B cell (primary cell): ENCODE data around the gene TRMO. TPM values are rescaled to one million over a fixed set of nuclear protein-coding genes. Genes with fewer than 3 reads are reported as not detected.

Experiments used
- ATAC-seq: fragments of 200-7000 bp; cut with Tn5 transposase; one replicate; pipeline ENCODE4 v1.10.0; 2021; ENCODE audit warnings: low read depth, mild to moderate bottlenecking, moderate number of reproducible peaks, moderate library complexity
- CTCF ChIA-PET: fragments of 350-600 bp; sonication (Branson Sonifier 250); formaldehyde crosslinking; loops from one replicate; lab custom pipeline; 2021; ENCODE audit warnings: antibody characterized with exemption, inconsistent platforms; lab: Charles Lee
- POLR2A ChIA-PET: fragments of 350-600 bp; sonication (Branson Sonifier 250); formaldehyde crosslinking; loops from one replicate; lab custom pipeline; 2021; ENCODE audit warnings: antibody characterized with exemption; lab: Charles Lee
- DNase-seq: peaks from one replicate; pipeline ENCODE4 v3.0.0; 2013
- H2AFZ ChIP-seq: 2 replicates; pipeline ENCODE4 v1.6.1; 2012; ENCODE audit warnings: mild to moderate bottlenecking, low read depth, low read length; ENCODE audit not compliant: insufficient read depth, poor library complexity, severe bottlenecking
- H3K27ac ChIP-seq, 2 donors: 1 replicate in 1 of 2; 2 replicates in 1 of 2; pipeline ENCODE4 v1.5.1; 2012 to 2013; ENCODE audit warnings: low read length in 2 of 2, mild to moderate bottlenecking in 2 of 2, moderate library complexity in 1 of 2
- H3K27me3 ChIP-seq, 4 experiments: fragments of 200-600 bp in 1 of 4; sonication (generic) in 1 of 4; replicated peaks in 1 of 4; 1 replicate in 2 of 4; 2 replicates in 2 of 4; pipeline versions ENCODE4 v1.6.1 to v1.7.0; 2013 to 2016; ENCODE audit warnings: low read length in 3 of 4, mild to moderate bottlenecking in 2 of 4, mixed read lengths in 1 of 4, moderate library complexity in 1 of 4; ENCODE audit not compliant: insufficient read depth in 4 of 4, control insufficient read depth in 3 of 4; ENCODE audit errors: control extremely low read depth in 1 of 4
- H3K36me3 ChIP-seq, 2 experiments: replicated peaks in 1 of 2; 1 replicate in 1 of 2; 2 replicates in 1 of 2; pipeline versions ENCODE4 v1.6.1 to v1.7.1; 2013; ENCODE audit warnings: low read length in 1 of 2; ENCODE audit not compliant: insufficient read depth in 2 of 2, control insufficient read depth in 1 of 2; ENCODE audit errors: control extremely low read depth in 1 of 2, extremely low read depth in 1 of 2
- H3K4me1 ChIP-seq, 2 donors: fragments of 200-600 bp in 1 of 2; sonication (generic) in 1 of 2; 1 replicate in 1 of 2; 2 replicates in 1 of 2; pipeline versions ENCODE4 v1.5.1 to v1.6.1; 2013 to 2017; ENCODE audit warnings: low read length in 2 of 2; ENCODE audit not compliant: control insufficient read depth in 2 of 2, insufficient read depth in 2 of 2
- H3K4me2 ChIP-seq: replicated peaks from 2 replicates; pipeline ENCODE3; 2012; ENCODE audit warnings: mild to moderate bottlenecking, low read depth, low read length; ENCODE audit not compliant: poor library complexity, severe bottlenecking
- H3K4me3 ChIP-seq, 5 experiments: fragments of 200-600 bp in 1 of 5; sonication (generic) in 1 of 5; 1 replicate in 3 of 5; 2 replicates in 2 of 5; pipeline versions ENCODE4 v1.5.1 to v1.7.0; 2011 to 2016; ENCODE audit warnings: low read length in 4 of 5, mild to moderate bottlenecking in 4 of 5, low read depth in 2 of 5, control low read depth in 1 of 5, moderate library complexity in 1 of 5; ENCODE audit not compliant: insufficient read depth in 1 of 5; ENCODE audit errors: control extremely low read depth in 1 of 5, extremely low read depth in 1 of 5
- H3K79me2 ChIP-seq: fragments of 200-600 bp; sonication (generic); one replicate; pipeline ENCODE4 v1.6.0; 2016; ENCODE audit warnings: low read length; ENCODE audit not compliant: control insufficient read depth, insufficient read depth
- H3K9ac ChIP-seq: fragments of 200-600 bp; sonication (generic); 2 replicates; pipeline ENCODE4 v1.6.1; 2017; ENCODE audit warnings: mild to moderate bottlenecking, low read length, moderate library complexity
- H3K9me3 ChIP-seq, 3 donors: one replicate each; pipeline versions ENCODE4 v1.6.1 to v1.7.1; 2013; ENCODE audit warnings: low read length in 2 of 3; ENCODE audit not compliant: control insufficient read depth in 2 of 3, insufficient read depth in 1 of 3; ENCODE audit errors: control extremely low read depth in 1 of 3
- H4K20me1 ChIP-seq: 2 replicates; pipeline ENCODE4 v1.6.0; 2012; ENCODE audit warnings: mild to moderate bottlenecking, low read length; ENCODE audit not compliant: insufficient read depth, control insufficient read depth, poor library complexity, severe bottlenecking
- H3K27ac Mint-ChIP-seq: one replicate; pipeline ENCODE4 v1.8.0; 2021; ENCODE audit warnings: mixed read lengths
- H3K27me3 Mint-ChIP-seq: one replicate; pipeline ENCODE4 v1.8.0; 2021; ENCODE audit warnings: mixed read lengths
- H3K4me1 Mint-ChIP-seq: one replicate; pipeline ENCODE4 v1.8.0; 2021; ENCODE audit warnings: mixed read lengths
- H3K4me3 Mint-ChIP-seq: one replicate; pipeline ENCODE4 v1.8.0; 2021; ENCODE audit warnings: mixed read lengths
- H3K9me3 Mint-ChIP-seq: one replicate; pipeline ENCODE4 v1.8.0; 2022; ENCODE audit warnings: mixed read lengths; ENCODE audit not compliant: insufficient read depth
- EZH2 ChIP-seq: IDR thresholded peaks from 2 replicates; pipeline ENCODE4 v1.6.1; 2012; ENCODE audit warnings: borderline replicate concordance, low read depth, mild to moderate bottlenecking, moderate library complexity, low read length; ENCODE audit not compliant: insufficient read depth, poor library complexity, severe bottlenecking
- WGBS: methylation state at CpG from one replicate; pipeline ENCODE4 v1.1.5; 2013; ENCODE audit warnings: missing lambda C conversion rate; ENCODE audit not compliant: insufficient coverage; 5-methylcytosine and 5-hydroxymethylcytosine counted together
- intact Hi-C: fragments of 100-400 bp; cut with micrococcal nuclease; formaldehyde crosslinking; loops from one replicate; pipeline ENCODE4 v1.10.0; 2022
- polyA plus RNA-seq: library from polyadenylated mRNA; depleted of rRNA; stranded (reverse); fragments of >200 nt; gene quantifications from 2 replicates; pipeline ENCODE4 v1.2.3, GENCODE V29; 2012
- total RNA-seq, 2 donors: library from RNA; stranded (reverse); fragments of 120-200 nt in 1 of 2; gene quantifications; 1 replicate in 1 of 2; 2 replicates in 1 of 2; pipeline versions ENCODE4 v1.2.3 to v1.2.4, GENCODE V29; 2013 to 2022
- TF ChIP-seq, protein P1 (sequence below): fragments of 200-600 bp; IDR thresholded peaks from one replicate; pipeline ENCODE4 v1.8.0; 2022; ENCODE audit warnings: antibody characterized with exemption, mild to moderate bottlenecking

Gene TRMO
- total and polyA plus RNA-seq, 2 donors (not counting 1 experiment from before 2014, with no cell fraction given), result 16.9 to 42.3 TPM

DNA sequence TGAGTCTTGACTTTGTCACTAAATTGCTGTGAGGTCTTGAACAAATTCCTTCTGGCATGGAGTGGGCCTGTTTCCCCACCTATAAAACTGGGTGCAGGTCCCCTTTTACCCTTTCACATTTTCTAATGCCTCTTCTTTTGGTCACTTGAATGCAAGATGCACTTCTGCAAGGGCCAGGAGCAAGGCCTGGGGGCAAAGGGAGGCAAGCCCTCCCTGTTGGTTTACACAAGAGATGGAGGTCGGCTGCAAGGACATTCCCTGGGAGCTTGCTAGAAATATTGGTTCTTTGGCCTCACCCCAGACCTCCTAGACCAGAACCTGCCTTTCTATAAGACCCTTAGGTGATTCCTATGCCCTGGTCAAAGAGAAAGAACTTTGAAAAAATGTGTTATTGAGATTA, 63.5 kb downstream of the TRMO start:
- Mint-ChIP-seq H3K27me3 (peaks cover 71% of the 10 kb centered on the region), H3K4me3 (no peak overlapping the region), H3K27ac (no peak overlapping the region), H3K9me3 (no peaks in the 10 kb centered on the region), H3K4me1 (peaks cover 7% of the 10 kb centered on the region)
- H3K79me2 ChIP-seq, result no peaks in the 10 kb centered on the region
- ChIA-PET POLR2A (no interaction called here), CTCF (interaction anchor here (0.9 to 1.0 kb wide), 2 partner anchors 35 to 406 kb away, joined by 3 read pairs; no protein-coding TSS in a partner anchor)
- no peak for ATAC-seq
- H4K20me1 ChIP-seq, result no peaks in the 10 kb centered on the region
- H3K9ac ChIP-seq, result no peak overlapping the region
- DNase-seq, result no peak
- no peak overlapping the region for H3K4me2 ChIP-seq
- intact Hi-C loops, result no loop called here
- peaks cover 0 to 49% (median 10%) of the 10 kb centered on the region in 3 donors for H3K9me3 ChIP-seq
- H3K27me3 ChIP-seq, result peaks cover 0 to 77% (median 63%) of the 10 kb centered on the region in 4 experiments
- no peak overlapping the region for H3K27ac ChIP-seq
- H3K4me1 ChIP-seq, result peaks cover 13 to 33% of the 10 kb centered on the region in 2 donors
- TF ChIP-seq EZH2, result no peak
- TF ChIP-seq, protein P1, sequence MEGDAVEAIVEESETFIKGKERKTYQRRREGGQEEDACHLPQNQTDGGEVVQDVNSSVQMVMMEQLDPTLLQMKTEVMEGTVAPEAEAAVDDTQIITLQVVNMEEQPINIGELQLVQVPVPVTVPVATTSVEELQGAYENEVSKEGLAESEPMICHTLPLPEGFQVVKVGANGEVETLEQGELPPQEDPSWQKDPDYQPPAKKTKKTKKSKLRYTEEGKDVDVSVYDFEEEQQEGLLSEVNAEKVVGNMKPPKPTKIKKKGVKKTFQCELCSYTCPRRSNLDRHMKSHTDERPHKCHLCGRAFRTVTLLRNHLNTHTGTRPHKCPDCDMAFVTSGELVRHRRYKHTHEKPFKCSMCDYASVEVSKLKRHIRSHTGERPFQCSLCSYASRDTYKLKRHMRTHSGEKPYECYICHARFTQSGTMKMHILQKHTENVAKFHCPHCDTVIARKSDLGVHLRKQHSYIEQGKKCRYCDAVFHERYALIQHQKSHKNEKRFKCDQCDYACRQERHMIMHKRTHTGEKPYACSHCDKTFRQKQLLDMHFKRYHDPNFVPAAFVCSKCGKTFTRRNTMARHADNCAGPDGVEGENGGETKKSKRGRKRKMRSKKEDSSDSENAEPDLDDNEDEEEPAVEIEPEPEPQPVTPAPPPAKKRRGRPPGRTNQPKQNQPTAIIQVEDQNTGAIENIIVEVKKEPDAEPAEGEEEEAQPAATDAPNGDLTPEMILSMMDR, result no peak
- H3K4me3 ChIP-seq, result no peak overlapping the region
- H3K36me3 ChIP-seq, result no peaks in the 10 kb centered on the region
- H2AFZ ChIP-seq, result no peak overlapping the region
- WGBS, result no CpG with 5 or more reads among the region's 1 CpG

DNA sequence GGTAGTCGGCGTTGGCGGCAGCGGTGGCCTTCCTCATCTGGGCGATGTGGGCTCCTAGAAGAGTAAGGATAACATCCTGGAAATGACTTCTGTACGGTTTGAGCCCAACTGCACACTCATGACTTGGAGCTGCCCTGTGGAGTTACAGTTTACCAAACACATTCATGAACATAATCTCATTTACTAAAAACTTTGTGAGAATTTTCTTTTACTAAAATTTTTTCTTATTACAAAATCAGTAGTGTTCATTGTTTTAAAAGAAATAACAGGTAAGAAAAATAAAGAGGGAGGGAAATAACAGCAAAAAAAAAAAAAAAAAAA, 63.9 kb downstream of the TRMO start:
- CTCF ChIA-PET, result interaction anchor here (0.9 kb wide), 1 partner anchor 34 kb away, joined by 3 read pairs; no protein-coding TSS in a partner anchor
- H4K20me1 ChIP-seq, result no peaks in the 10 kb centered on the region
- no peak overlapping the region for H3K27ac ChIP-seq
- Mint-ChIP-seq H3K27me3 (peaks cover 67% of the 10 kb centered on the region), H3K27ac (no peak overlapping the region), H3K9me3 (no peaks in the 10 kb centered on the region), H3K4me1 (peaks cover 8% of the 10 kb centered on the region), H3K4me3 (no peak overlapping the region)
- DNase-seq (no peak), ATAC-seq (no peak)
- H3K27me3 ChIP-seq, result peaks cover 0 to 79% (median 65%) of the 10 kb centered on the region in 4 experiments
- intact Hi-C loops, result no loop called here
- POLR2A ChIA-PET, result no interaction called here
- no peak for TF ChIP-seq EZH2
- TF ChIP-seq, protein P1, result no peak
- no peak overlapping the region for H3K9ac ChIP-seq
- WGBS, result 2% methylated on average over 5 of the region's 6 CpGs
- H3K79me2 ChIP-seq, result no peaks in the 10 kb centered on the region
- H3K9me3 ChIP-seq, result peaks cover 0 to 49% (median 10%) of the 10 kb centered on the region in 3 donors
- H2AFZ ChIP-seq, result peak overlapping the region; percentile 14
- H3K4me3 ChIP-seq, result no peak overlapping the region
- H3K36me3 ChIP-seq, result no peaks in the 10 kb centered on the region
- H3K4me1 ChIP-seq, result peaks cover 14 to 36% of the 10 kb centered on the region in 2 donors
- peak overlapping the region; percentile 32 for H3K4me2 ChIP-seq
